Trophoblast cell (in vitro differentiated cells and primary cell): Measurements from ENCODE around the gene POLR1D.

Source experiments
- DNase-seq, 2 donors: peaks; one replicate each; pipeline ENCODE4 v3.0.0-alpha.2; 2016
- H2AFZ ChIP-seq: 2 replicates; pipeline ENCODE4 v1.6.1; 2013; ENCODE audit warnings: low read length, moderate library complexity, mild to moderate bottlenecking; ENCODE audit not compliant: insufficient read depth, poor library complexity
- H2AK5ac ChIP-seq: 2 replicates; pipeline ENCODE4 v1.6.1; 2013; ENCODE audit warnings: mild to moderate bottlenecking, low read length
- H2BK120ac ChIP-seq: 2 replicates; pipeline ENCODE4 v1.6.1; 2013; ENCODE audit warnings: low read length, mild to moderate bottlenecking, moderate library complexity; ENCODE audit not compliant: insufficient read depth, poor library complexity
- H2BK12ac ChIP-seq: 2 replicates; pipeline ENCODE4 v1.6.1; 2013; ENCODE audit warnings: mild to moderate bottlenecking, low read length, moderate library complexity
- H2BK5ac ChIP-seq: 2 replicates; pipeline ENCODE4 v1.6.1; 2013; ENCODE audit warnings: low read length, low read depth, moderate library complexity, mild to moderate bottlenecking; ENCODE audit not compliant: poor library complexity
- H3K14ac ChIP-seq: 2 replicates; pipeline ENCODE4 v1.6.1; 2013; ENCODE audit warnings: mild to moderate bottlenecking, low read length
- H3K18ac ChIP-seq: 2 replicates; pipeline ENCODE4 v1.6.1; 2013; ENCODE audit warnings: mild to moderate bottlenecking, low read length
- H3K23ac ChIP-seq: 2 replicates; pipeline ENCODE4 v1.6.1; 2013; ENCODE audit warnings: low read length
- H3K27ac ChIP-seq: 2 replicates; pipeline ENCODE4 v1.5.1; 2013; ENCODE audit warnings: low read depth, mild to moderate bottlenecking, inconsistent platforms, low read length, moderate library complexity
- H3K27me3 ChIP-seq: 2 replicates; pipeline ENCODE4 v1.6.1; 2013; ENCODE audit warnings: inconsistent platforms, mild to moderate bottlenecking, low read length, moderate library complexity; ENCODE audit not compliant: insufficient read depth
- H3K36me3 ChIP-seq, 2 experiments: 1 replicate in 1 of 2; 2 replicates in 1 of 2; pipeline ENCODE4 v1.6.1; 2013; ENCODE audit warnings: low read length in 2 of 2, mild to moderate bottlenecking in 2 of 2, moderate library complexity in 1 of 2; ENCODE audit not compliant: insufficient read depth in 2 of 2, control insufficient read depth in 1 of 2
- H3K4ac ChIP-seq: 2 replicates; pipeline ENCODE4 v1.6.1; 2013; ENCODE audit warnings: low read depth, mild to moderate bottlenecking, low read length, moderate library complexity
- H3K4me1 ChIP-seq, 2 experiments: 1 replicate in 1 of 2; 2 replicates in 1 of 2; pipeline ENCODE4 v1.6.1; 2013; ENCODE audit warnings: low read length in 2 of 2, mild to moderate bottlenecking in 2 of 2, moderate library complexity in 1 of 2; ENCODE audit not compliant: insufficient read depth in 2 of 2, control insufficient read depth in 1 of 2
- H3K4me2 ChIP-seq: 2 replicates; pipeline ENCODE4 v1.6.1; 2013; ENCODE audit warnings: inconsistent platforms, mild to moderate bottlenecking, low read length, moderate library complexity
- H3K4me3 ChIP-seq: 2 replicates; pipeline ENCODE4 v1.5.1; 2013; ENCODE audit warnings: mild to moderate bottlenecking, low read depth, low read length, inconsistent platforms
- H3K79me1 ChIP-seq: one replicate; pipeline ENCODE4 v1.6.1; 2013; ENCODE audit warnings: low read length
- H3K79me2 ChIP-seq: 2 replicates; pipeline ENCODE4 v1.6.1; 2013; ENCODE audit warnings: low read length, mild to moderate bottlenecking; ENCODE audit not compliant: control insufficient read depth, insufficient read depth, poor library complexity
- H3K9ac ChIP-seq: 2 replicates; pipeline ENCODE4 v1.6.1; 2013; ENCODE audit warnings: mild to moderate bottlenecking, low read length
- H3K9me3 ChIP-seq: 2 replicates; pipeline ENCODE4 v1.6.1; 2013; ENCODE audit warnings: low read depth, mild to moderate bottlenecking, control low read depth, inconsistent platforms, low read length; ENCODE audit not compliant: insufficient read depth
- H4K12ac ChIP-seq: 2 replicates; pipeline ENCODE4 v1.6.1; 2013; ENCODE audit warnings: low read depth, mild to moderate bottlenecking, low read length, moderate library complexity
- H4K8ac ChIP-seq: 2 replicates; pipeline ENCODE4 v1.6.1; 2013; ENCODE audit warnings: low read depth, mild to moderate bottlenecking, low read length, moderate library complexity
- H4K91ac ChIP-seq: one replicate; pipeline ENCODE4 v1.6.1; 2013; ENCODE audit warnings: low read depth, mild to moderate bottlenecking, low read length, moderate library complexity
- WGBS: extraction: QIAGEN DNeasy Blood & Tissue Kit; methylation state at CpG from one replicate; pipeline ENCODE4 v1.1.7; 2013; ENCODE audit warnings: missing lambda C conversion rate; ENCODE audit not compliant: insufficient read length, insufficient coverage; ENCODE audit errors: extremely low coverage; 5-methylcytosine and 5-hydroxymethylcytosine counted together

Gene POLR1D

GRCh38 chr13:27592865-27593264 lies 28.8 kb upstream of the POLR1D start:
- H3K4me2 ChIP-seq = no peak overlapping the region
- H3K27ac ChIP-seq = no peak overlapping the region
- no peak for DNase-seq
- H3K36me3 ChIP-seq = peaks cover 0 to 2% of the 10 kb centered on the region in 2 experiments
- no peak overlapping the region for H2AK5ac ChIP-seq
- H3K9ac ChIP-seq = no peak overlapping the region
- H2BK120ac ChIP-seq = no peak overlapping the region
- no peak overlapping the region for H2BK5ac ChIP-seq
- no peak overlapping the region for H4K91ac ChIP-seq
- H3K14ac ChIP-seq = no peak overlapping the region
- peaks cover 2% of the 10 kb centered on the region for H3K79me2 ChIP-seq
- H2AFZ ChIP-seq = no peak overlapping the region
- H3K4ac ChIP-seq = no peak overlapping the region
- no peak overlapping the region for H3K18ac ChIP-seq
- H4K8ac ChIP-seq = no peak overlapping the region
- H3K79me1 ChIP-seq = no peaks in the 10 kb centered on the region
- H3K4me3 ChIP-seq = no peak overlapping the region
- H4K12ac ChIP-seq = no peak overlapping the region
- no peaks in the 10 kb centered on the region for H3K4me1 ChIP-seq
- no peak overlapping the region for H2BK12ac ChIP-seq
- no peaks in the 10 kb centered on the region for H3K9me3 ChIP-seq
- H3K23ac ChIP-seq = no peak overlapping the region
- H3K27me3 ChIP-seq = no peaks in the 10 kb centered on the region

DNA sequence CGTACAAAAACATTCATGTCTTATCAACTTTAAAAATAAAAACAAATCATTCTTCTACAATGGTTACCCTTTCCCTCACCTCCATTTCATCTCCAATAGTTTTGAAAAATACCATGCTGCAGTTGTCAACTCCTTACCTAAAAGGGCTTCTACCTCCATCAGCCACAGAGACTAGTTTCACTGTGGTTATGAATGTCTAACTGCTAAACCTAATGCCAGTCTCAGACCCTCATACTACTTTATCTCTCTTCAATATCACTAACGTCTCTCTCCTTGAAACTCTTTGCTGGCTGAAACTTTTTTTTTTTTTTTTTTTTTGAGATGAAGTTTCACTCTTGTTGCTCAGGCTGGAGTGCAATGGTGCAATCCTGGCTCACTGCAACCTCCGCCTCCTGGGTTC lies 28.4 kb upstream of the POLR1D start:
- H3K79me2 ChIP-seq = peaks cover 2% of the 10 kb centered on the region
- no peak overlapping the region for H3K23ac ChIP-seq
- no peak overlapping the region for H2BK120ac ChIP-seq
- no peak overlapping the region for H3K27ac ChIP-seq
- H3K4ac ChIP-seq = no peak overlapping the region
- no peak overlapping the region for H4K91ac ChIP-seq
- H3K9ac ChIP-seq = no peak overlapping the region
- no peak overlapping the region for H3K14ac ChIP-seq
- H3K4me1 ChIP-seq = no peaks in the 10 kb centered on the region
- DNase-seq = peak in 1 of 2 donors; percentile 15
- no peak overlapping the region for H3K4me2 ChIP-seq
- no peak overlapping the region for H3K18ac ChIP-seq
- H4K8ac ChIP-seq = no peak overlapping the region
- no peak overlapping the region for H2BK12ac ChIP-seq
- no peak overlapping the region for H2BK5ac ChIP-seq
- no peak overlapping the region for H2AFZ ChIP-seq
- H4K12ac ChIP-seq = no peak overlapping the region
- no peak overlapping the region for H3K4me3 ChIP-seq
- no peaks in the 10 kb centered on the region for H3K9me3 ChIP-seq
- peaks cover 0 to 2% of the 10 kb centered on the region in 2 experiments for H3K36me3 ChIP-seq
- H3K27me3 ChIP-seq = no peaks in the 10 kb centered on the region
- H2AK5ac ChIP-seq = no peak overlapping the region
- 100% methylated on average over 2 of the region's 3 CpGs for WGBS
- no peaks in the 10 kb centered on the region for H3K79me1 ChIP-seq

DNA sequence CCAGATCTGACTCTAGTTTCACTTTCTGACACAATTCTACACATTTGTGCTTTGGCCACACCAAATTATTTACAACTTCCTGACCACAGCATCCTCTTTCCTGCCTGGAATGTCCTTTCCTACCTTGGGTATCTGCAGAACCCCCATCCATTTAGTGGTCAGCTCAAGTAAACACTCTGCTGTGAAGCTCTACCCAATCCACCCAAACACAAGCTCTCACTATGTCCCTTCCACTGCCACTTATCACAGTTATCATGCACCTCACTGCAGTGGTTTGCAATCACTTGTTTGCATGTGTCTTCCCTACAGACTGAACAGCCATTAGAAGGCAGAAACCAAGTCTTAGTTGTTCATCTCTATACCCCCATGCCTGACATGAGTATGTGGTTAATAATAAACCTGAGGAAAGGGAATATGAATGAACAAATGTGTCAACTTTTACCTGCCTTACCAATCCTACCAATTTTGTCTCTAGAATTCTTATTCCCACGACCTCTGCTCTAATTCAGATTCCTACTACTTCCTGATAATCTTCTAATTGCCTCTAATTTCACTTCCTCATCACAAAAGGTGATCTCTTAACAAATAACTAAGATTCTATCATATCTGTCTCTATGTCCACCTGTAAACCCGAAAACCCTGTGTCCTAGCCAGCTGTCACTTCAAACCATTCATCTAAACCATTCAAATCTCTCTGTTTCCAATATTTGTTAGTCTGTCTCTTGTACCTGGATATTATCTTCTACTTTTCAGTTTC lies 26.5 kb upstream of the POLR1D start:
- Histone ChIP-seq H2BK120ac (no peak overlapping the region), H3K36me3 (peaks cover 0 to 2% of the 10 kb centered on the region in 2 experiments), H2AFZ (no peak overlapping the region), H2BK5ac (no peak overlapping the region), H4K8ac (no peak overlapping the region), H3K4me3 (no peak overlapping the region), H3K79me2 (peaks cover 2% of the 10 kb centered on the region), H3K27me3 (no peaks in the 10 kb centered on the region), H3K27ac (no peak overlapping the region), H3K4ac (no peak overlapping the region), H3K4me2 (no peak overlapping the region), H4K91ac (no peak overlapping the region), H3K79me1 (no peaks in the 10 kb centered on the region), H3K14ac (no peak overlapping the region), H2AK5ac (no peak overlapping the region), H4K12ac (no peak overlapping the region), H2BK12ac (no peak overlapping the region), H3K23ac (no peak overlapping the region), H3K4me1 (peaks cover 0 to 2% of the 10 kb centered on the region in 2 experiments), H3K9ac (no peak overlapping the region), H3K9me3 (no peaks in the 10 kb centered on the region), H3K18ac (no peak overlapping the region)
- no CpG with 5 or more reads among the region's 2 CpGs for WGBS
- DNase-seq = no peak

DNA sequence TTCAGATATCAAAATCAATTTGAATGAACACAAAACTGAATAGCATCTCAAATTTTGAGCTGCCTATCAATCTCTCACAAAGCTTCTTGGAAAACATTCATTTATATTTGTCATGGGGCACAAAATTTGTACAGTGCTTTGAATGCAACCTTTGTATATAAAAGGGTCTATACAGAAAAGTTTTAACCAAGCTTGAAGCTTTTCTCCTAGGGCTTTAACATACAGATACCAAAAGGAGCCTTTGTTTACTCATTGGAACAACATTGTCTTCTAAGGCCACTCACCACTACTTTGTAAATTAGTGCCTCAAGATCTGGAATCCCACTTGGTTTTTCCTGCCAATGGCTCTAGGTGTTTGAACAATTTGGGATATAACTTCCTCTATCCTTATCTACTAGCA lies 22.6 kb upstream of the POLR1D start:
- Histone ChIP-seq H3K23ac (no peak overlapping the region), H3K14ac (no peak overlapping the region), H3K79me1 (no peaks in the 10 kb centered on the region), H2BK5ac (no peak overlapping the region), H4K91ac (no peak overlapping the region), H2AK5ac (no peak overlapping the region), H4K12ac (no peak overlapping the region), H3K9ac (no peak overlapping the region), H3K18ac (no peak overlapping the region), H3K4me1 (peaks cover 0 to 2% of the 10 kb centered on the region in 2 experiments), H3K9me3 (no peaks in the 10 kb centered on the region), H3K4ac (no peak overlapping the region), H4K8ac (no peak overlapping the region), H3K27ac (no peak overlapping the region), H2BK12ac (no peak overlapping the region), H3K4me3 (no peak overlapping the region), H3K4me2 (no peak overlapping the region), H3K36me3 (no peaks in the 10 kb centered on the region), H2AFZ (no peak overlapping the region), H3K27me3 (no peaks in the 10 kb centered on the region), H2BK120ac (no peak overlapping the region), H3K79me2 (peaks cover 2% of the 10 kb centered on the region)
- no peak for DNase-seq
